DOHH2 (cell line): Measurements from ENCODE around the gene COL18A1.

ENCODE experiments used
- EZH2phosphoT487 ChIP-seq: fragments of 200-600 bp; sonication (generic); IDR thresholded peaks from 2 replicates; pipeline ENCODE4 v1.6.1; 2017; ENCODE audit warnings: borderline replicate concordance, mild to moderate bottlenecking, antibody characterized with exemption, low read length, moderate library complexity, mixed read lengths
- TF ChIP-seq, protein P1 (sequence below): fragments of 200-600 bp; sonication (generic); IDR thresholded peaks from one replicate; pipeline ENCODE4 v1.5.1; 2014; ENCODE audit warnings: antibody characterized with exemption, mild to moderate bottlenecking, low read depth, low read length; ENCODE audit not compliant: poor library complexity, severe bottlenecking

DNA sequence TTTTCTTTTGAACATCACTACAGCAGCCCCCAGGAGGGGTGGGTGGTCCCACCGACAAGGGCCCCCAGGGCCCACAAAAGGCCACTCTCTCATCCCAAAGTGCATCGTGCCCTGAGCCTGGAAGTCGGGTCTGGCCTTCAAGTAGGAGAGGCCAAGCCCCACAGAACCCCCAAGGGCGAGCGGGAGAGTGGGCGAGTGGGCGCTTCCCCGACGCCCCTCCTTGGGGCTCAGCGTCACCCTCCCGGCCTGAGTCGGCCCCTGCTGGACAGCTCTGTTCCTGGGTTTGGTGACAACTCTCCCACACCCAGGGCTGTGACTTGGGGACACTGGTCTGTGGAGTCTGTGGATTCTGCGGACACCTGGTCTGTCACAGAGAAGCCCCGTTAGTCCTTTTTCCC is 42.2 kb upstream of the COL18A1 start:
- TF ChIP-seq, protein P1, sequence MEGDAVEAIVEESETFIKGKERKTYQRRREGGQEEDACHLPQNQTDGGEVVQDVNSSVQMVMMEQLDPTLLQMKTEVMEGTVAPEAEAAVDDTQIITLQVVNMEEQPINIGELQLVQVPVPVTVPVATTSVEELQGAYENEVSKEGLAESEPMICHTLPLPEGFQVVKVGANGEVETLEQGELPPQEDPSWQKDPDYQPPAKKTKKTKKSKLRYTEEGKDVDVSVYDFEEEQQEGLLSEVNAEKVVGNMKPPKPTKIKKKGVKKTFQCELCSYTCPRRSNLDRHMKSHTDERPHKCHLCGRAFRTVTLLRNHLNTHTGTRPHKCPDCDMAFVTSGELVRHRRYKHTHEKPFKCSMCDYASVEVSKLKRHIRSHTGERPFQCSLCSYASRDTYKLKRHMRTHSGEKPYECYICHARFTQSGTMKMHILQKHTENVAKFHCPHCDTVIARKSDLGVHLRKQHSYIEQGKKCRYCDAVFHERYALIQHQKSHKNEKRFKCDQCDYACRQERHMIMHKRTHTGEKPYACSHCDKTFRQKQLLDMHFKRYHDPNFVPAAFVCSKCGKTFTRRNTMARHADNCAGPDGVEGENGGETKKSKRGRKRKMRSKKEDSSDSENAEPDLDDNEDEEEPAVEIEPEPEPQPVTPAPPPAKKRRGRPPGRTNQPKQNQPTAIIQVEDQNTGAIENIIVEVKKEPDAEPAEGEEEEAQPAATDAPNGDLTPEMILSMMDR = no peak
- no peak for TF ChIP-seq EZH2phosphoT487
